ENCODE data around the gene DHRS4L2. TPM values are rescaled to one million over a fixed set of nuclear protein-coding genes. Genes with fewer than 3 reads are reported as not detected.

Gene DHRS4L2
- total RNA-seq, 1 donor from 2014 or later, result 30.3 TPM

DNA sequence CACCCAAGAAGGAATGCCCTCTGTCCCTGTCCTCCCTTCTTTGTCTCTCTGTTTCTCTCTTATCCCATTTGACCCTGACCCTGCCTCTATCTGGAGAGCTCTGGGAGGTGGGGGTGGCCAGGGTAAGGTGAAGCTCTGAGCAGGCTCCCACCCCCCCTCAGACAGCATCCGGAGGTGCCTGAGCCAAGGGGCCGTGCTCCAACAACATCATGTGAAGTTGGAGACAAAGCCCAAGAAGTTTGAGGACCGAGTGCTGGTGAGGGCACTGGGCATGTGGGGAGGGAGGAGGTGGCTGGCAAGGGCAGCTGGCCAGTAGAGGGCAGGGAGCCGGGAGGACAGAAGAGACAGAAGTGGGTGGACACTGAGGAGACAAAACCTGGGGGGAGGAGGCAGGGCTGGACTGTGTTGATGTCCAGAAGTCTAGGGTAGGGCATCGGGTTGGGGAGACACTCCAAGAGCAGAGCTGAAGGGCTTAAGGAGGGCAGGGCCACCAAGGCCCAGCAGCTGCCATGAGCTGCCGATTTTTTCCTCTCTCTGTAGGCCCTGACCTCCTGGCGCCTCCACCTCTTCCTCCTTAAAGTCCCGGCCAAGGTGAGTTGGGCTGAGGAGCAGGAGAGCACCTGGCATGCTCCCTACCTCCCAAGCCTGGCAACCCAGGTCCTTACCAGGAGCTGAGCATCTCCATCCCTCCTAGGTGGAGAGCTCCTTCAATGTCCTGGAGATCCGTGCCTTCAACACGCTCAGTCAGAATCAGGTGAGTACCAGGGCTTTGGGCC is 65.0 kb downstream of the DHRS4L2 start:
- DNase-seq (ENCODE audit: low spot score), result peak; percentile 41

GRCh38 chr14:24054324-24054641 is 65.6 kb downstream of the DHRS4L2 start:
- no peak for DNase-seq (ENCODE audit: low spot score)

DNA sequence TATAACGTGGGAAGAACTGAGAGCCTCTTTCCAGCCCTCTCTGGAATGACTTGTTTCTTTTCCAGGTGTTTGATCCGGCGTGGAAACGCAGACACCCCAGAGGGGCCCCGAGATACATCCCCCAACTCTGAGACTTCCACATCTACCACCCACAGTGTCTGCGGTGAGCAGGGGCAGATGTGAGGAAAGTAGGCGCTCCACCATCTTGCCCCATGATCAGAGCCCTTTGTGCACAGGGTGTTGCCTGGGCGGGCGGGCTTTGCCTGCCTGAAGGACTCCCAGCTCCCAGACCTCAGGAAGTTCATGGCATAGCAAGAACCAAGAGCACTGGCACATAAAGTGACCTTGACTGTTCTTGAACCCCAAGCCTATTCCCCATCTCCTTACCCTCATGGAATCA is 65.9 kb downstream of the DHRS4L2 start:
- no peak for DNase-seq (ENCODE audit: low spot score)

Other genes with a start within 250 kb of the DHRS4L2 start
- gene DHRS4, start 35.2 kb upstream of the DHRS4L2 start, total RNA-seq, result 21.2 TPM
- 1.3 TPM for gene CARMIL3, start 63.1 kb downstream of the DHRS4L2 start, total RNA-seq
- 1.5 TPM for gene CPNE6, start 82.6 kb downstream of the DHRS4L2 start, total RNA-seq
- gene PCK2, start 105.4 kb downstream of the DHRS4L2 start, total RNA-seq, result 116 TPM
- gene DCAF11, start 125.8 kb downstream of the DHRS4L2 start, total RNA-seq, result 65.7 TPM
- gene NRL, start 126.0 kb downstream of the DHRS4L2 start, total RNA-seq, result 3.9 TPM
- 0.55 TPM for gene FITM1, start 141.7 kb downstream of the DHRS4L2 start, total RNA-seq
- 227 TPM for gene PSME1, start 147.3 kb downstream of the DHRS4L2 start, total RNA-seq
- gene EMC9, start 152.7 kb downstream of the DHRS4L2 start, total RNA-seq, result 25.7 TPM
- gene PSME2, start 157.7 kb downstream of the DHRS4L2 start, total RNA-seq, result 213 TPM
- gene RNF31, start 158.6 kb downstream of the DHRS4L2 start, total RNA-seq, result 86.6 TPM
- 101 TPM for gene IRF9, start 172.3 kb downstream of the DHRS4L2 start, total RNA-seq
- 12.6 TPM for gene REC8, start 183.2 kb downstream of the DHRS4L2 start, total RNA-seq
- gene IPO4, start 199.9 kb downstream of the DHRS4L2 start, total RNA-seq, result 69.1 TPM
- 42.9 TPM for gene TM9SF1, start 206.5 kb downstream of the DHRS4L2 start, total RNA-seq
- gene TSSK4, start 216.8 kb downstream of the DHRS4L2 start, total RNA-seq, result 2.1 TPM
- 58.6 TPM for gene CHMP4A, start 224.6 kb downstream of the DHRS4L2 start, total RNA-seq
- 17.0 TPM for gene MDP1, start 227.1 kb downstream of the DHRS4L2 start, total RNA-seq
- gene NEDD8, start 243.4 kb downstream of the DHRS4L2 start, total RNA-seq, result 159 TPM
- 78.7 TPM for gene GMPR2, start 244.0 kb downstream of the DHRS4L2 start, total RNA-seq

Data from ureter (tissue), 1 donor.